Gastroesophageal sphincter (tissue), 4 donors: ENCODE measurements around the gene RNASEH2C. TPM values are rescaled to one million over a fixed set of nuclear protein-coding genes. Genes with fewer than 3 reads are reported as not detected.

Source experiments
- ATAC-seq: fragments of 150-250 bp; one replicate; pipeline ENCODE4 v1.9.1; 2016; ENCODE audit warnings: mild to moderate bottlenecking, moderate library complexity
- H3K27ac ChIP-seq, 4 donors: fragments of 200-600 bp; sonication (generic) in 3 of 4; 1 replicate in 3 of 4; 2 replicates in 1 of 4; pipeline ENCODE4 v1.5.1; 2016 to 2019
- H3K27me3 ChIP-seq: fragments of 200-600 bp; sonication (generic); one replicate; pipeline ENCODE4 v1.5.1; 2019
- H3K36me3 ChIP-seq, 2 donors: fragments of 200-600 bp; sonication (generic); one replicate each; pipeline ENCODE4 v1.5.1; 2019; ENCODE audit warnings: control low read depth in 1 of 2
- H3K4me1 ChIP-seq, 3 donors: fragments of 200-600 bp; sonication (generic); 1 replicate in 2 of 3; 2 replicates in 1 of 3; pipeline ENCODE4 v1.5.1; 2016 to 2019; ENCODE audit warnings: control low read depth in 2 of 3
- H3K4me3 ChIP-seq, 2 donors: fragments of 200-600 bp; sonication (generic); one replicate each; pipeline ENCODE4 v1.5.1; 2019; ENCODE audit warnings: mild to moderate bottlenecking in 1 of 2, moderate library complexity in 1 of 2
- H3K9me3 ChIP-seq, 3 donors: fragments of 200-600 bp; sonication (generic); one replicate each; pipeline ENCODE4 v1.5.1; 2017 to 2019; ENCODE audit warnings: control low read depth in 2 of 3
- CTCF ChIP-seq, 4 experiments: fragments of 200-600 bp in 2 of 4; fragments of 450-650 bp in 2 of 4; sonication (generic) in 1 of 4; IDR thresholded peaks; one replicate each; pipeline ENCODE4 v1.5.1; 2017 to 2019; ENCODE audit warnings: antibody characterized with exemption in 4 of 4, mild to moderate bottlenecking in 2 of 4, moderate library complexity in 2 of 4
- EP300 ChIP-seq: sonication (generic); formaldehyde crosslinking; IDR thresholded peaks from one replicate; pipeline ENCODE4 v1.6.1; 2017; ENCODE audit warnings: antibody characterized with exemption, mild to moderate bottlenecking
- POLR2A ChIP-seq, 2 donors: fragments of 450-650 bp; IDR thresholded peaks; one replicate each; pipeline ENCODE4 v1.6.1; 2017; ENCODE audit warnings: antibody characterized with exemption in 2 of 2, mild to moderate bottlenecking in 2 of 2, moderate library complexity in 1 of 2
- POLR2AphosphoS5 ChIP-seq: sonication (generic); formaldehyde crosslinking; IDR thresholded peaks from one replicate; pipeline ENCODE4 v1.6.1; 2017; ENCODE audit warnings: antibody characterized with exemption
- WGBS, 2 donors: methylation state at CpG; one replicate each; pipeline ENCODE4 v1.1.5; 2018; ENCODE audit warnings: low coverage in 1 of 2; 5-methylcytosine and 5-hydroxymethylcytosine counted together
- total RNA-seq, 4 donors: library from RNA; depleted of rRNA; stranded (reverse); fragments of >200 nt; gene quantifications; one replicate each; pipeline ENCODE4 v1.1.0, GENCODE V29; 2016

RNASEH2C gene
- total RNA-seq, 4 donors from 2014 or later: 69.0 to 196 (median 96.3) TPM

- peaks cover 3 to 49% (median 11%) of the 10 kb centered on the region in 3 donors for H3K4me1 ChIP-seq
- no peaks in the 10 kb centered on the region for H3K27me3 ChIP-seq
- peak overlapping the region in 1 of 2 donors; percentile 83 for H3K4me3 ChIP-seq
- H3K36me3 ChIP-seq: peaks cover 2 to 61% of the 10 kb centered on the region in 2 donors
- no peak for TF ChIP-seq CTCF (IDR thresholded peaks at IDR 0.05)
- TF ChIP-seq EP300: no peak
- no peak for TF ChIP-seq POLR2AphosphoS5
- no peak for TF ChIP-seq POLR2A (IDR thresholded peaks at IDR 0.05)
- H3K27ac ChIP-seq: peak overlapping the region in 3 of 4 donors; percentile 93 to 96 (median 93)
- ATAC-seq: no peak
- WGBS, 2 donors: 67% methylated on average over 1 of the region's 4 CpGs; no CpG with 5 or more reads in 1 of the 2 donors
- no peaks in the 10 kb centered on the region for H3K9me3 ChIP-seq
Measured at GRCh38 chr11:65718531-65718930, 2.1 kb downstream of the RNASEH2C start.

GRCh38 chr11:65717906-65718305, 2.7 kb downstream of the RNASEH2C start:
- no peak overlapping the region for H3K4me3 ChIP-seq
- WGBS, 2 donors: 29 to 54% methylated on average over 1 to 6 of the region's 6 CpGs
- no peak for ATAC-seq
- no peak overlapping the region for H3K27ac ChIP-seq
- no peaks in the 10 kb centered on the region for H3K9me3 ChIP-seq
- peaks cover 2 to 67% of the 10 kb centered on the region in 2 donors for H3K36me3 ChIP-seq
- TF ChIP-seq POLR2A (IDR thresholded peaks at IDR 0.05): no peak
- no peak for TF ChIP-seq POLR2AphosphoS5
- no peak for TF ChIP-seq EP300
- TF ChIP-seq CTCF (IDR thresholded peaks at IDR 0.05): no peak
- no peaks in the 10 kb centered on the region for H3K27me3 ChIP-seq
- peaks cover 3 to 56% (median 16%) of the 10 kb centered on the region in 3 donors for H3K4me1 ChIP-seq

GRCh38 chr11:65716774-65717405, 3.7 kb downstream of the RNASEH2C start:
- Histone ChIP-seq H3K4me3 (no peak overlapping the region), H3K27me3 (no peaks in the 10 kb centered on the region), H3K36me3 (peaks cover 2 to 69% of the 10 kb centered on the region in 2 donors), H3K9me3 (no peaks in the 10 kb centered on the region), H3K27ac (no peak overlapping the region), H3K4me1 (peaks cover 3 to 60% (median 19%) of the 10 kb centered on the region in 3 donors)
- no peak for ATAC-seq
- 52 to 73% methylated on average over 2 to 5 of the region's 14 CpGs for WGBS, 2 donors
- TF ChIP-seq POLR2A (IDR thresholded peaks at IDR 0.05) (no peak), CTCF (IDR thresholded peaks at IDR 0.05) (no peak), EP300 (no peak), POLR2AphosphoS5 (no peak)

GRCh38 chr11:65716302-65716701, 4.3 kb downstream of the RNASEH2C start:
- Histone ChIP-seq H3K27ac (no peak overlapping the region), H3K27me3 (no peaks in the 10 kb centered on the region), H3K4me3 (no peak overlapping the region), H3K36me3 (peaks cover 2 to 69% of the 10 kb centered on the region in 2 donors), H3K9me3 (no peaks in the 10 kb centered on the region), H3K4me1 (peaks cover 3 to 63% (median 19%) of the 10 kb centered on the region in 3 donors)
- 77 to 78% methylated on average over 3 to 7 of the region's 7 CpGs for WGBS, 2 donors
- ATAC-seq: no peak
- TF ChIP-seq POLR2A (IDR thresholded peaks at IDR 0.05) (no peak), EP300 (no peak), POLR2AphosphoS5 (no peak), CTCF (IDR thresholded peaks at IDR 0.05) (no peak)

- no peaks in the 10 kb centered on the region for H3K9me3 ChIP-seq
- no peak for TF ChIP-seq CTCF (IDR thresholded peaks at IDR 0.05)
- TF ChIP-seq POLR2AphosphoS5: no peak
- no peak for ATAC-seq
- peaks cover 3 to 60% (median 14%) of the 10 kb centered on the region in 3 donors for H3K4me1 ChIP-seq
- WGBS, 2 donors: 89 to 90% methylated on average over 8 to 10 of the region's 16 CpGs
- H3K27ac ChIP-seq: peak overlapping the region in 2 of 4 donors; percentile 22 to 24
- H3K36me3 ChIP-seq: peaks cover 2 to 67% of the 10 kb centered on the region in 2 donors
- no peak overlapping the region for H3K4me3 ChIP-seq
- H3K27me3 ChIP-seq: no peaks in the 10 kb centered on the region
Measured at GRCh38 chr11:65714433-65714832, 6.2 kb downstream of the RNASEH2C start.
